Amniotic epithelial cell (primary cell): ENCODE measurements around the gene C14orf132.

ENCODE experiments used
- DNase-seq: peaks from one replicate; pipeline ENCODE4 v3.0.0-alpha.2; 2010; ENCODE audit warnings: low read depth

Gene C14orf132

GRCh38 chr14:96119947-96120346 is 80.8 kb downstream of the C14orf132 start:
- no peak for DNase-seq

DNA sequence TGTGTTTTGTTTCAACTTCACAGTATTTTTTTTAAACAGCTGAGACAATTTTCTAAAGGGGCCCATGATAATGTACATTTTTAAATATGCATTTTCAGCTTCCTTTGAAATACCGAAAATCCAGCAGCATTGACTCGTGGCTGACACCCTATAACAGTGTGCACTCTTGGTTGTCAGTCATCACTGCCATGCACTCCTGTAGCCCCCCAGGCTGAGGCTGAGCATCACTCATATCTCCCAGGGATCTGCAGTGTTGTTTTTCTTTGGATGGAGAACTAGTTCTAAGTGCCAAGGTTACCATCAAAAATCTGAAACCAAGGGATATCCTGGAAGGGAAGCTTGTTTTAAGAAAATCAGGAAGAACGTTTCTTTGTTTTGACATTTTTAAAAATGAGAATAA is 81.2 kb downstream of the C14orf132 start:
- no peak for DNase-seq

DNA sequence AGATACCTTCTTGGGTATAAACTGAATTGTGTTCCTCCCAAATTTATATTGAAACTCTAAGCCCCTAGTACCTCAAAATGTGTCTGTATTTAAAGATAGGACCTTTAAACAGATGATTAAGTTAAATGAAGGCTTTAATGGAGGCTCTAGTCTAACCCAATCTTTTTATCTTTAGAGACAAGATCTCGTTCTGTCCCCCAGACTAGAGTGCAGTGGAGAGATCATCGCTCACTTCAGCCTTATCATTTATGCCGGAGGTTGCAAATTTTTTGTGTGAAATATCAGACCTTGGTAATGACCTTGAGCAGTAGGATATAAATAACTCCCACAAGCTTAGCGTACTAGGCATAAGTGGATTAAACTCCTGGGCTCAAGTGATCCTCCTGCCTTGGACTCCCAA is 81.8 kb downstream of the C14orf132 start:
- peak; percentile 48 for DNase-seq

DNA sequence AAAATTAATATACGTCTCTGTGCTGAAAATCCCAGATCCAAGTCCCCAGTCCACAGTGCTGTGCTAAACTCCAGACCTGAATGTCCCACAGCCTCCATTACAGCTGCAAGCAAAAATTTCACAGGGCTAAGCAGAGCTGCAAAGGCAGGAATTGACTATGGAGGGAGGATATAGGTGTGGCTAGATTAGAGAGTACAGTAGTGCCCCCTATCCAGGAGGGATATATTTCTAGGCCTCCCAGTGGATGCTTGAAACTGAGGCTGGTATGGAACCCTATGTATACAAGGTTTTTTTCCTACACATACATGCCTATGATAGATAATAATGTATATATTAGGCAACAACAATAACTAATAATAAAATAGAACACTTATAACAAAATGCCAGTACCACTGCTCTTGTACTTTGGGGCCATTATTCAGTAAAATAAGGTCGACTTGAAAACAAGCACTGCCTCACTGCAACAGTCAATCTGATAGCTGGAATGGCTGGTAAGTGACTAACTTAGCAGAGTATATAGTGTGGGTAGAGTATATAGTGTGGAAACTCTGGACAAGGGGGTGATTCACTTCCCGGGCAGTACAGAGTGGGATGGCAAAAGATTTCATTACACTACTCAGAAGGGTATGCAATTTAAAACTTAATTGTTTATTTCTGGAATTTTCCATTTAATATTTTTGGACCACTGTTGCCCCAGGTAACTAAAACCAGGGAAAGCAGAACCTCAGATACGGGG is 82.7 kb downstream of the C14orf132 start:
- DNase-seq: peak; percentile 92

DNA sequence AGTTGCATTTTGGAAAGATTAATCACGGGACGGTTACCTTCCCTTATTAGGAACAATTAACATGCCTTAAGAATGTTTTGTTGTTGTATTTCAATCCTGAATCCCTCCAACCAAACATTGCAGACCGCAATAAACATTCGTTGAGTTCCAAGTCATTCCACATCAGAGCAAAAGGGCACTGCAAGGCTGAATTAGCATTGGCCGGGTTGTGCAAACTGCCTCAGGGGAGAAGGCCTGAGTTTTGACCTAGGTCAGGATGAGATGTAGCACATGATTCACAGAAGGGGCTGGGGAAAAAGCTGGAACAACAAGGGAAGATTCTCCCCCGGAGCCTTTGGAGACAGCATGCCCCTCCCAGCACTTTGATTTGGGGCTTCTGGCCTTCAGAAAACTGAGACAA is 83.3 kb downstream of the C14orf132 start:
- peak; percentile 91 for DNase-seq

DNA sequence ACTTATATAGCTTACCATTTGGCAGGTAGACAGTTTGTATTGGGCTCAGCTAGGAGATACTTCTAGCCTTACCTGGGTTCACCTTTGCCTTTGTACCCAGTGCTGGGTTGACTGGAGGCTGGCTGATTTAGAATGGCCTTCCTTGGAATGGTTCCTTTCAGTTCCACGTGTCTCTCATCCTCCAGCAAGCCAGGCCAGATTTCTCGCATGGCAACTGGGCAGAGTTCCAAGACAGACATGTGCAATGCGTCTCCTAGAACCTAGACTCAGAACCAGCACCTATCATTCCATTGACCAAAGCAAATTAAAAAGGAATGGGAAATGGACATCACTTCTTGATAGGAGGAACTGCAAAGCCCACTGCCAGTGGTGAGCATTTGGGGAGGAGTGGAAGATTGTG is 86.4 kb downstream of the C14orf132 start:
- peak; percentile 42 for DNase-seq

GRCh38 chr14:96126339-96126782 is 87.2 kb downstream of the C14orf132 start:
- DNase-seq: no peak

DNA sequence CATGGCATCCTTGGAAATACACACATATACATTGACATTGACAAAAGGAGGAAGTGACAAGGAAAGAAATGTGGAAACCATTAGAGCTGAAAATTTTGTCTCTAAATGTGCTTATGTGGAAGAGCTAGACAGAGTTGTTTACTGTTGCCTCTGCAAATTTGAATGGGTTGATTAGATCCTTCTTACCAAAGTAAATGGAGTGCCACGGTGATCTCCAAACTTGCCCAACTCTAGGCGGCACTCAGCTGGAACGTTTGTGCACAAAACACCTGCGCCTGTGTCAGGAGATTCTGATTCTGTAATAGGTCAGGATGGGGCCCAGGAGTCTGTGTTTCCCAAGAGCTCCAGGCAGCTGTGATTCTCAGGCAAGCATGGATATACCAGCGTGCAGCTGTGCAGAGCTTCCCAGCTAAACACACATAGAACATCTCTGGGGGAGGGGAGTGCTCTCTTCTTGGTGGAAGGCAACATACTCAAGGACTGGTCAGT is 87.7 kb downstream of the C14orf132 start:
- DNase-seq: no peak

DNA sequence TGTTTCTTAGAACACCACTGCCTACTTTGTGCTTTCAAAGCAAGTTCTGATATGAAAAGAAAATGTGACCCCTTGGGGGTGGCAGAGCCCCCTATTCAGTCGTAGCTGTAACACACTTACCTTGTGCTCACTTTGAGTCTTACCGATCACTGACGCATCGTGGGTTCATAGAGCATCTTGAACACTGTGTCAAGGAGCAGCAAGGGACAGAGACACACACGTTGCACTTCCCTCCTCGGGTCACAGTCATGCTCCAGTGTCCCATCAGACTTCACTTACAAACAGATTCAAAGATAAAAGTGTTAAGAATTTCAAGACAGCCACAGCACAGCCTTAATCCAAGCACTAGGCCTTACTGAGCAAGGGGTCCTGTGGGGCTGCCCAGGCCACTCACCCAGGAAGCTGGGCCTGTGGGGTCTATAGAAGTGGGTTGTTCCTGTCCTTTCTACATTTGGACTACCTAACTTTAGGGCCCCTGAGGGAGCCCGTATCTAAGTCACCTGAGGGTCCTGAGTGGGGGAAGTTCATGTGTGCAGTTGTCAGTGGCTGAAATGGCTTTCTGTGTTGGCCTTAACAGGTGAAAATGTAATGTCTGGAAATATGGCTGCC is 90.1 kb downstream of the C14orf132 start:
- DNase-seq: no peak

GRCh38 chr14:96130391-96130790 is 91.2 kb downstream of the C14orf132 start:
- no peak for DNase-seq

- DNase-seq: peak; percentile 78
These were observed 91.7 kb downstream of the C14orf132 start for GRCh38 chr14:96130854-96131253.

GRCh38 chr14:96131836-96132235 is 92.7 kb downstream of the C14orf132 start:
- no peak for DNase-seq

GRCh38 chr14:96134508-96134907 is 95.3 kb downstream of the C14orf132 start:
- no peak for DNase-seq

DNA sequence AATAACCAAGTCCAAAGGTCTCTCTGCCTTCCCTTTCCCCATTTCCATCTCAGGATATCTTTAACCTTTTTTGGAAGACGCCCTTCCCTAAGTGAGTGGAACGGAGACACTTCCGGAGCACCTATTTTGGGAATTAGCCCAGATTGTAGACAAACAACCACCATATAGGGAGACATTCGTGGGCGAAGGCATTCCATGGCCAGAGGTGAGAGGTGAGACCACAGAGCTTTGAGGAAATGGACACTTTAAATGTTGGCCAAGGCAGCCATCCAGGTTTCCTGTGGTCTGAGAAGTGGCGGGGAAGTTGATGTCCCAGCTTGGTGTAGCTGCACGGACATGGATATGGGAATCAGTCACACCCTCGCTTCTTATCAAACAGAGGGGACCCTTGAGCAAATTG is 96.1 kb downstream of the C14orf132 start:
- DNase-seq: no peak

DNA sequence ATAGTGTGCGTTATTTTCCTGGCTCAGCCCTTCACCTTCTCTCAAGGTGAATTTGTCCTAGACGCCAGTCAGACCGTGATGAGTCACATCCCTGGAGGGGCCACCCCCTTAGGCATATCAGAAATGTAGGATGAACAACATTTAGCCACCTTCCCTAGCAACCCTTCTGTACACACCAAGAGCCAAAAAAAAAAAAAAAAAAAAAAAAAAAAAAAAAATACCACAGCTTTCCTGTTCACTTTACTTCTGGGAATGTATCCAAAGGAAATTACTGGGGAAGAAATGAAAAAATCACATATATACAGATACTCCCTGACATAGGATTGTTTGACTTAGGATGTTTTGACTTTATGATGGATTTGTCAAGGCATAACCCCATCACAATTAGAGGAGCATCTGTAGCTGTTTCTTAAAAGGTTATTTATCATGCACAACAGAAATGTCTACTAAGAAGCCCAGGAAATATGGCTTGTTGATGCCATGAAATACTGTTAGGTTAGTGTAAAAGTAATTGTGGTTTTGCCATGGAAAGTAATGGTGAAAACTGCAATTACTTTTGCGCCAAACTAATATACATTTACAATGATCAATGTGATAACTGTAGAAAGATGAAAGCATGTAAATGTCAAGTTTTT is 97.3 kb downstream of the C14orf132 start:
- DNase-seq: peak; percentile 75

- no peak for DNase-seq
These were observed 99.1 kb downstream of the C14orf132 start for GRCh38 chr14:96138241-96138640.

DNA sequence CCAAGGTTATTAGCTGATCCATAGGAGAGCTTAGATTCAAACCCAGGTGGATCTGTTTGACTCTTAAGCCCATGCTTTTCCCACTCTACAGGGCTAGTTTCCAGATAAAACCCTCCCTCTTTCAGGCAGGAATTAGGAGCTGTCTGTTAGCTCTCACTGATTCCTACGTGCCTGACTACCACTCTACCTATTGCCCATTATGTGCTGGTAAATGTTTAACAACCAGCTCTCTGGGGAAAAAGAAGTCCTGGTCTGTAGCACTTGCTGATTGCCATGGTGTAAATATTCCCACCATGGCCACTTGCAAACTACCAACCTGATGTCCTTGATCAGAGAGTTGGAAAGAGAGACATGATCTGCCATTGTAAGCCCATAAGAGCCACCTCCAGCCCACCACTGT is 100.0 kb downstream of the C14orf132 start:
- DNase-seq: no peak

- DNase-seq: peak; percentile 65
These were observed 100.7 kb downstream of the C14orf132 start for GRCh38 chr14:96139879-96140278.

DNA sequence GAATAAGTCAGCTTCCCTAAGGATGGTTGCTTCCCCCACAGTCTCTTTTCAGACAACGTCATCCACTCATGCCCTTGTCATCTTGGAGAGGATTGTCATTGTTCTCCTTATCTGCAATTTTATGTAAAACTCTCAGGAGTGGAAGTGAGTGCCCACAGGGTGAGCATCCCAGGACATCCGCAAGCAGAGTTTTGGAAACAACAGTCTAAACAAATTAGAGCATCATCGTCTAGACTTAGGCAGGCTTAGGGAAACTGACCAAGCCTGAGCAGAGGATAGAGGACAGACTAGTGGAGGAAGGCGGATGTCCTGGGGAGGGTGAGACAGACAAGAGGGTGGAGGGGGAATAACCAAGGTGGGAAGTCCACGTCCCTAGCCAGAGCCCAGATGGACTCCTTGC is 101.8 kb downstream of the C14orf132 start:
- no peak for DNase-seq
